GM12891 (cell line): Measurements from ENCODE around the gene RBM43.

Experiments
- POLR2A ChIP-seq: IDR thresholded peaks from 2 replicates; pipeline ENCODE4 v1.6.1; 2011; ENCODE audit warnings: low read depth, low read length, control low read depth
- POLR2AphosphoS5 ChIP-seq: IDR thresholded peaks from 2 replicates; pipeline ENCODE4 v1.6.1; 2011; ENCODE audit warnings: low read depth, low read length, control low read depth
- TAF1 ChIP-seq: IDR thresholded peaks from 2 replicates; pipeline ENCODE4 v1.6.1; 2011; ENCODE audit warnings: low read depth, low read length, control low read depth

- TF ChIP-seq POLR2A (no peak), TAF1 (no peak), POLR2AphosphoS5 (no peak)
Measured at GRCh38 chr2:151228847-151229512, 32.7 kb downstream of the RBM43 start.
